Dermis microvascular lymphatic vessel endothelial cell (primary cell): ENCODE data around the gene FBLN2. TPM values are rescaled to one million over a fixed set of nuclear protein-coding genes. Genes with fewer than 3 reads are reported as not detected.
"Not testable (repeated sequence)": the region's sequence is repeated elsewhere in the genome, so short reads cannot be mapped to it uniquely, and the experiment has no call there.

Source experiments
- DNase-seq, 2 donors: peaks; one replicate each; pipeline versions ENCODE4 v3.0.0 to v3.0.0-alpha.2; 2010; ENCODE audit warnings: low read depth in 2 of 2
- total RNA-seq: library from RNA; depleted of rRNA; stranded (reverse); fragments of >200 nt; gene quantifications from 2 replicates; pipeline ENCODE4 v1.2.1, GENCODE V29; 2014

Gene FBLN2
- 2.7 and 10.4 TPM in 2 replicates for total RNA-seq

GRCh38 chr3:13548696-13549622 lies at the start of gene FBLN2:
FBLN2 (plus strand) TSS chr3:13549125; CDS start chr3:13570356, 21,231 bp downstream.
- peak in 1 of 2 donors; percentile 35 for DNase-seq

GRCh38 chr3:13499246-13499645 lies 49.7 kb upstream of the FBLN2 start:
- DNase-seq, result not testable (repeated sequence)

GRCh38 chr3:13500133-13500885 lies 48.6 kb upstream of the FBLN2 start:
- peak in 1 of 2 donors; percentile 24 for DNase-seq

GRCh38 chr3:13501056-13501455 lies 47.9 kb upstream of the FBLN2 start:
- DNase-seq, result no peak

GRCh38 chr3:13501521-13501920 lies 47.4 kb upstream of the FBLN2 start:
- DNase-seq, result no peak

GRCh38 chr3:13501958-13502790 lies 46.8 kb upstream of the FBLN2 start:
- no peak for DNase-seq

GRCh38 chr3:13502791-13503060 lies 46.2 kb upstream of the FBLN2 start:
- DNase-seq, result no peak

GRCh38 chr3:13504161-13504831 lies 44.6 kb upstream of the FBLN2 start:
- no peak for DNase-seq

- no peak for DNase-seq
Measured at GRCh38 chr3:13505147-13506130, 43.5 kb upstream of the FBLN2 start.

- no peak for DNase-seq
Measured at GRCh38 chr3:13506239-13506638, 42.7 kb upstream of the FBLN2 start.

GRCh38 chr3:13506680-13507079 lies 42.2 kb upstream of the FBLN2 start:
- DNase-seq, result no peak

- no peak for DNase-seq
Measured at GRCh38 chr3:13507247-13507569, 41.7 kb upstream of the FBLN2 start.

- peak in 1 of 2 donors; percentile 11 for DNase-seq
Measured at GRCh38 chr3:13507570-13508339, 41.2 kb upstream of the FBLN2 start.

GRCh38 chr3:13508496-13508895 lies 40.4 kb upstream of the FBLN2 start:
- DNase-seq, result no peak

- no peak for DNase-seq
Measured at GRCh38 chr3:13509059-13509815, 39.7 kb upstream of the FBLN2 start.

- DNase-seq, result no peak
Measured at GRCh38 chr3:13509816-13510192, 39.1 kb upstream of the FBLN2 start.

- no peak for DNase-seq
Measured at GRCh38 chr3:13512451-13512850, 36.5 kb upstream of the FBLN2 start.

GRCh38 chr3:13513051-13513912 lies 35.6 kb upstream of the FBLN2 start:
- no peak for DNase-seq
